COLO829 (cell line): ENCODE data around the gene CTNNBL1.

Source experiments
- DNase-seq: peaks from one replicate; pipeline ENCODE4 v3.0.0; 2012; ENCODE audit warnings: low spot score

CTNNBL1 gene

GRCh38 chr20:37879843-37880242, 186.0 kb downstream of the CTNNBL1 start:
- no peak for DNase-seq

GRCh38 chr20:37880726-37881591, 187.1 kb downstream of the CTNNBL1 start:
- no peak for DNase-seq

GRCh38 chr20:37881601-37882343, 187.9 kb downstream of the CTNNBL1 start:
- DNase-seq: no peak

- no peak for DNase-seq
These were observed 189.3 kb downstream of the CTNNBL1 start for GRCh38 chr20:37882961-37883712.

GRCh38 chr20:37885042-37885441, 191.2 kb downstream of the CTNNBL1 start:
- no peak for DNase-seq

GRCh38 chr20:37885593-37886503, 192.0 kb downstream of the CTNNBL1 start:
- DNase-seq: no peak

GRCh38 chr20:37886851-37887297, 193.0 kb downstream of the CTNNBL1 start:
- no peak for DNase-seq

- DNase-seq: no peak
These were observed 194.8 kb downstream of the CTNNBL1 start for GRCh38 chr20:37888641-37889040.

- no peak for DNase-seq
These were observed 196.3 kb downstream of the CTNNBL1 start for GRCh38 chr20:37890108-37890507.

DNA sequence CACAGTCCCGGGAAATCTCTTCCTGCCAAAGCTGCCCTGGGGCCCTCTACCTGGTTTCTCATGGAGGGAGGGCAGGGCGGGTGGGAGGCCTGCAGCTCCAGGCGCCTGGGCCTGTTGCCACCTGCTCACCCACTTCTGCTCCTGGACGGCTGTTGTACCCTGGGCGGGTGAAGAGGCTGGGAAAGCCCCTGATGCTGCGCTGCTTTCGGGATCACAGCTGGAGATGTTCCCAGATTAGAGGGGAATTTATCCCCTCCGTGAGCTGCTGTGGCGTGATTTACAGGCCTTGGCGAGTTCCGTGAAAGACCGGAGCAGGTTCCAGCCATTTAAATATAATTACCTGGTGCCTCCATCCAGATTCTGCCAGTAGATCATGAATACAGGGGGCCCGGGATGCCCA, 196.8 kb downstream of the CTNNBL1 start:
- no peak for DNase-seq

GRCh38 chr20:37892001-37892400, 198.2 kb downstream of the CTNNBL1 start:
- no peak for DNase-seq

GRCh38 chr20:37893566-37894241, 199.9 kb downstream of the CTNNBL1 start:
- DNase-seq: no peak

DNA sequence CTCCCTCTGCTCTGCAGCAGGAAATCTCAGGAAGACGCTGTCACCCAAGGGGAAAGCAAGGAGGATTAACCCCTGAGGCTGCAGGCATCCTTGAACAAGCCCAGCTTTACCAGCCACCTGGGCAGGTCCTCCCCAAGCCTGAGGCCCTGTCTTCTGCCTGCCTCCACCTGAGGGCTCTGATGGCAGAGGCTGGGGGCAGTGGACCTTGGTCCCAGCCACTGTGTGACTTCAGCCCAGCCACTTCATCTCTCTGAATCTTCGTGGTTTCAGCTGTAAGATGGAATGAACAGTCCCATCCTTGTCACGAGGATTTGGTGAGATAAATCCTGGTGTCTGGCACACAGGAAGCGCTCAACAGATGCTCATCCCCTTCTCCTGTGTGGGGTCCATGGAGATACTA, 200.6 kb downstream of the CTNNBL1 start:
- no peak for DNase-seq

GRCh38 chr20:37895166-37895565, 201.3 kb downstream of the CTNNBL1 start:
- DNase-seq: no peak

DNA sequence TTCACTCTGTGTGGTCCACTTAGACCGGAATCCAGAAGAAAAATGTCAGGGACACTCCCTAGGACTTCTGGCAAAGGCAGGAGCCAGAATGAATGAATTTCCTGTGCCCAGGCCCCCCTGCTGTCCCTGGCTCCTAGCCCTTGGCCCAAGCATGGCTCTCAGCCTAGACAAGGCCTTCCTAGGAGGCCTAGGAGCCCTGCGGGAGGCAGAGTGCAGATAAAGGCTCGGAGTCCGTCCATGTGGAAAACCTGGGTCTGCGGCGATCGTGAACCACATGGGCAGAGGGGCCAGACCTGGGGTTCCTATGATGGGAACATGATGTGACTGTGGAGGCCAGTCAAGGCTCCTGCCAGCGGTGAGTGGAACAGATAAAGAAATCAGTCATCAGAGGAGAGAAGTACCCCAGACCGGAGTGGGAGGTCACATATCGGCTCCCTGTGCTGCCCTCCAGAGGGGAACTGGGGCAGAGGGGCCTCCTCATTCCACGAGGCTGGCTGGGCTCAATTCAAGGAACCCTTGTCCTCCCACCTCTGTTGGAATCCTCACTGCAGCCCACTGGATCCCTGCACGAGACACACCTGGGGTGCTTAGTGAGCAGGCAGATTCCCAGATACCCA, 203.2 kb downstream of the CTNNBL1 start:
- DNase-seq: no peak

DNA sequence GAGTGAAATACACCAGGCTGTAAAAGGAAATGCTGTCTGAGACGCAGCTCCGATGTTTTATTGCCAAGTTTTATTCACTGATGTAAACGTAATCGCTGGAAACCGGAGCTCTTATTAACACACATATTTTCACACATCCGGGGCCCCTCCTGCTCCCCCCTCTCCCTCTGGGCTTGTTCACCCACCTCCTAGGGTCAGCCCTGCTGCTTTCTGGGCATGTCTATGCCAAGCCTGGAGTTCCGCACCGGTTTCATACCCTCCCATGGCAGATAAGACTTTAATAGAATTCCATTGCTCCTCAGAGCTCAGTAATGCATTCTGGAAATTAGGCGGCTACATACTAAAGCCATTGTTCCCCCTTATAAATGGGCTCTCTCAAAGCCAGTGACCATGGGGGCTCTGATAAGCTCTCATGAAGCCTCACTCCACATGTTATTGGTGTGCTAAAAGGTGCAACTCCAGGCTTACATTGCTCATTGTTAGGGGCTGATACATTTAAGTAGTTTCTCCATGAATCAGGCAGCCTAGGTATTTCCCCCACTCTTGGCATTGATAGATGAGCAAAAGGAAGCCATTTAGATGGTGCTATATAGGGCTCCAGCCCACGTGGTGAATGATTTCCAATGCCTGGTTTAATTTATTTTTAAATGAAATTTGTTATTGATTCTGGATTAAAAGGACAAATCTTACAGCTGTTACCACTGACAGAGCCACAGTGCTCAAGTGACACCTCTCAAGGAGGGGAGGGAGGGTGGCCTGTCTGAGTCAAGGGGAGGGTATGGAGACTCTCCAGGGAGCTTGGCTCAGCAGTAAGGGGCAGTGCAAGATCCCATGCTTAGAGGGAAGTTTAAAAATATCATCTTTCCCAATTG, 204.6 kb downstream of the CTNNBL1 start:
- peak; percentile 93 for DNase-seq

DNA sequence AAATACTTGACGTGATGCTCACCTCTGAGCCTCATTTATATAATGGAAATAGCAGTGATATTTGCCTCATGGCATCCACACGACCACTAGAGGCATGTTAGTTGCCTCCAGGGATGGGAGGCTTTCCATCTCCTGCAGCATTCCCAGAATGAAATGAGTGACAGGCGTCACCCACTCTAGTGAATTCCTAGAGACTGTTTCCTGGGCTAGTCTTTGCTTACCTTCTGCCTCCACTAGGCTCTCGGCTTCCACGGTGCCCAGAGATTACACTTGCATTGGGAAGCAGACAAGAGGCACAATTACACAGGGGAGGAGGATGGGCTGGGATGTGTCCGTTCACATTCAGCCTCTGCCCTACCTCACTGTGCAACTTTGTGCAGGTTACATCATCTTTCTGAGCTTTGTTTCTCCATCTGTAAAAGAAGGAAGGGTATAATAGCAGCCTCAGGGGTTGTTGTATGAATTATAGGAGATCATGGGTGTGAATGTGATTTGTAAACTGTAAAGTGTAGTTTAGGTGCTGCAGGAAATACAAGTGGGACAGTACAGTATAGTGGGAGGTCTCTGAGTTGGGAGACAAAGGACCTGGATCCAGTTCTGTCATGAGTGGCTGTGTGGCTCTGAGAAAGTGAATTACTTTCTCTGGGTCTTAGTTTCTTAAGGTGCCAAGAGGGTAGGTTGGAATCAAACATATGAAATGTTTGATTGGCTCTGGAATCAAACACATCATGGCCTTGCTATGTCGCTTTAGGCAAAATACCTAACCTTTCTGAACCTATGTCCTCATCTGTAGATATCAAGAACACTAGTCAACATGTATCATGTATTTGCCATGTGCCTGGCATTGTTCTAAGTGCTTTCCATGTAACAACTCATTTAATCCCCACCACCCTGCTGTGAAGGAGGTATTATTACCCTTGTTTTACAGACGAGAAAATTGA, 205.5 kb downstream of the CTNNBL1 start:
- no peak for DNase-seq

GRCh38 chr20:37901240-37901639, 207.4 kb downstream of the CTNNBL1 start:
- no peak for DNase-seq
